T-helper 2 cell treated with Interferon-gamma antibody and Interleukin-4, amounts not matched to agents 100 ng/mL and 5 ng/mL, for 36 hours (primary cell): ENCODE data around the gene FAM98C. TPM values are rescaled to one million over a fixed set of nuclear protein-coding genes. Genes with fewer than 3 reads are reported as not detected.

Experiments
- intact Hi-C: fragments of 100-400 bp; cut with micrococcal nuclease; formaldehyde crosslinking; loops from one replicate; pipeline ENCODE4 v1.15.1; 2023
- total RNA-seq: library from RNA; stranded (reverse); gene quantifications from 2 replicates; pipeline ENCODE4 v1.2.3, GENCODE V29; 2022

The FAM98C gene
- total RNA-seq, 1 donor from 2014 or later: 31.4 TPM

DNA sequence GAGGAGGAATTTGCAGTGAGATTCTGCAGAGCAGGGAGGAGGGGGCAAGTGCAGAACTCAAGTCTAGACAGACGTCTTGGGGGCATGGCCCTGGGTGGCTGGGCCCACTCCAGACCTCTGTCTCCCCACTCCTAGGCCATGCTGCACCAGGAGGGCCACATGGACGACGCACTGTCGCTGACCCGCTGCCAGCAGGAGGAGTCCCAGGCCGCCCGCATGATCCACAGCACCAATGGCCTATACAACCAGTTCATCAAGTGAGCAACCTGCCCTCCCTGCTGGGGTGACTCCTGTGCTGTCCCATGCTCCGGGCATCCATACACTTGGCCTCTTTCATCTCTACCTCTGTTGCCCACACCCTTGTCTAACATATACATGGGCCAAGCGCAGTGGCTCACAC lies 48.7 kb downstream of the FAM98C start:
- intact Hi-C loops: no loop called here

DNA sequence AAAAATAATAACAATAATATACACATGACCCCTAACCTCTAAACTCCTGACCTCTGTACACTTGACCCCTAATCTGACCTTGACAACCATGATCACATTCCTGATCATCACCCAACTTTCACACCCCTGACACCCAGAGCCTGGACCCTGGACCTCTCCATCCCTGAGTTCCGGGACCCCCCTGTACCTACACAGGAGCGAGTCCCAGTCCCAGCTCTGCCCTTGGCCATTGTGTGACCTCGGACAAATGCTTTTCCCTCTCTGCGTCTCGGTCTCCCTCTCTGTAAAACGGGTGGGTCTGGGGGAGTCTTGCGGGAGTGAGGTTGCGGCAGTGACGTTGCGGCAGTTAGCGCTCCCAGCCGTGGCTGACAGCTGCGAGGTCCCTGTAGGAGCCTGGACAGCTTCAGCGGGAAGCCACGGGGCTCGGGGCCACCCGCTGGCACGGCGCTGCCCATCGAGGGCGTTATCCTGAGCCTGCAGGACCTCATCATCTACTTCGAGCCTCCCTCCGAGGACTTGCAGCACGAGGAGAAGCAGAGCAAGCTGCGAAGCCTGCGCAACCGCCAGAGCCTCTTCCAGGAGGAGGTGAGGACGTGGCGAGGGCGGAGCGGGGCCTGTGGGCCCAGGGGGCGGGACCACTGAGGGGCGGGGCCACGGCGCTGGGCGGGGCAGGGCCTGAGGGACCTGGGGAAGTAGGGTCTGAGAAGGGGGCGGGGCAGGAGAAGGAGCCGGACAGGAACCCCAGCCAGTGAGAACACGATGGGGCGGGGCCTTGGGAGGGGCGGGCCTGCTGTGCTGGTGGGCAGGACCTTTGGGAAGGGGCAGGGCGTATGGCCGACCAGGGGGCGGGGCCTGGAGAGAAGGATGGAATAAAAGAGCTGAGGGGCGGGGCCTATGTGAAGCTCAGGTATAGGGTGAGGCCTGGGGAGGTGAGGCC lies 49.8 kb downstream of the FAM98C start:
- intact Hi-C loops: no loop called here

DNA sequence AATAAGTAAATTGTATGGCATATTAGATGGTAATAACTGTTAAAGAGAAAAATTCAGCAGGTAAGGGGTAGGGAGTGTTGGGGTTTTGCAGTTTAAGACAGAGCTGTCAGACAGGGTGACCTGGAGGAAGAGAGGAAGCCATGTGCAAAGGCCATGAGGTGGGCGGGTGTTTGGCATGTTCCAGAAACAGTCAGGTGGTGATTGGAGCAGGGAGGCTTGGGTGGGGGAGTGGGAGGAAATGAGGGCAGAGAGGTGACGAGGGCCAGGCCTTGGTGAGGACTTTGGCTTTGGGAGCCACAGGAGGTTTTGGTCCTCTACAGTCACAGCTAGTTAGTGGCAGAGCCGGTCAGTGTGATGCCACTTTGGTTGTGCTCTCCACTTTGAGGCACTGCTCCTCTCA lies 50.7 kb downstream of the FAM98C start:
- intact Hi-C loops: no loop called here

- intact Hi-C loops: no loop called here
Measured at GRCh38 chr19:38455031-38455430, 52.1 kb downstream of the FAM98C start.

- intact Hi-C loops: no loop called here
Measured at GRCh38 chr19:38457202-38457601, 54.3 kb downstream of the FAM98C start.

- intact Hi-C loops: no loop called here
Measured at GRCh38 chr19:38457690-38458405, 55.0 kb downstream of the FAM98C start.

Other genes starting within 250 kb of the FAM98C start
- gene DPF1, start 178.9 kb upstream of the FAM98C start, total RNA-seq: 1.2 and 1.6 TPM in 2 replicates
- 88.8 and 89.6 TPM in 2 replicates for gene PPP1R14A, start 146.7 kb upstream of the FAM98C start, total RNA-seq
- 71.0 and 71.3 TPM in 2 replicates for gene SPINT2, start 138.5 kb upstream of the FAM98C start, total RNA-seq
- 0.84 and 1.1 TPM in 2 replicates for gene C19orf33, start 98.8 kb upstream of the FAM98C start, total RNA-seq
- 86.2 and 88.3 TPM in 2 replicates for gene YIF1B, start 87.1 kb upstream of the FAM98C start, total RNA-seq
- gene KCNK6, start 83.2 kb upstream of the FAM98C start, total RNA-seq: 20.2 and 23.1 TPM in 2 replicates
- gene CATSPERG, start 67.3 kb upstream of the FAM98C start, total RNA-seq: 4.9 and 5.2 TPM in 2 replicates
- 200 and 206 TPM in 2 replicates for gene PSMD8, start 28.5 kb upstream of the FAM98C start, total RNA-seq
- 0.11 TPM in 2 replicates for gene GGN, start 15.1 kb upstream of the FAM98C start, total RNA-seq
- gene SPRED3, start 14.4 kb upstream of the FAM98C start, total RNA-seq: 1.9 TPM in 2 replicates
- 7.6 and 9.4 TPM in 2 replicates for gene RASGRP4, start 23.1 kb downstream of the FAM98C start, total RNA-seq
- gene RYR1, start 30.6 kb downstream of the FAM98C start, total RNA-seq: 2.4 and 4.4 TPM in 2 replicates
- 283 and 284 TPM in 2 replicates for gene MAP4K1, start 214.9 kb downstream of the FAM98C start, total RNA-seq
- 350 and 352 TPM in 2 replicates for gene EIF3K, start 216.1 kb downstream of the FAM98C start, total RNA-seq
- gene ACTN4, start 244.6 kb downstream of the FAM98C start, total RNA-seq: 425 TPM in 2 replicates